GM18511 (cell line): ENCODE data around the gene KCNQ4.

Experiments
- ATAC-seq: cut with Tn5 transposase; IDR thresholded peaks from one replicate; pipeline ENCODE4 v1.9.1; 2021; ENCODE audit warnings: mild to moderate bottlenecking, moderate library complexity; ENCODE audit not compliant: unreplicated experiment

Gene KCNQ4

DNA sequence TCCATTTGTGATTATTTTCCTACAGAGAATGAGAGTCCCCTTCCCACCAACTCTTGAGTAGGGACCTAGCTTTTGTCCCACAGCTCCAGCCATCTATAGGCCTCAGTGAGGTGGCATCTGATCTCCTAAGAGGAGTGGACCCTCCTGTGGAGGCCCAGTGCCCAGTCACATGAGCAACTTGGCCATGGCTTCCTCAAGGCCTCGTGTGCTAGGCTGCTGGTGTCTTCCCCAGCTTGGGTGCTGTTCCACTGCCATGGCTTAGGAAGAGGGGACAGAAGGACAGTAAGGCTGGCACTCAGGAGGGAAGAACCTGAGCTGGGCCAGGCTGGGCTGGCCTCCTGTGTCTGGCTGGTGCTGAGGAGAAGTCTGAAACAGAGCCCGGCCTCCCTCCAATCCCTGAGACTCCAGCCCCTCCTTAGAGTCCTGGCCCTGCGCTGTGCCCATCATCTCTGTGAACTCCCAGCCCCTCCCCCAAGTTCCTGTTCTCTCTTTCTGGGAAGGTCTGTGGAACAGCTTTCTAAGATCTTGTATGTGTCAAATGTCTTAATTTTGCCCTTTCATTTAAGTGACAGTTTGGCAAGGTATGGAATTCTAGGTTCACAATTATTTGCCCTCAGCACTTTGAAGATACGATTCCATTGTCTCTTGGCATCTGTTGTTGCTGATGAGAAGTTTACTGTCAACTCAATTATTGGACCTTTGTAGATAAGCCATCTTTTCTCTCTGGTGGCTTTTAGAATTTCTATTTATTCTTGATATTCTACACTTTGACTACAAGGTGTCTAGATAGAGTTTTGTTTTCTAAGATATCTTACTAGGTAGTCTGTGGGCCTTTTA, 7.1 kb upstream of the KCNQ4 start:
- no peak for ATAC-seq

DNA sequence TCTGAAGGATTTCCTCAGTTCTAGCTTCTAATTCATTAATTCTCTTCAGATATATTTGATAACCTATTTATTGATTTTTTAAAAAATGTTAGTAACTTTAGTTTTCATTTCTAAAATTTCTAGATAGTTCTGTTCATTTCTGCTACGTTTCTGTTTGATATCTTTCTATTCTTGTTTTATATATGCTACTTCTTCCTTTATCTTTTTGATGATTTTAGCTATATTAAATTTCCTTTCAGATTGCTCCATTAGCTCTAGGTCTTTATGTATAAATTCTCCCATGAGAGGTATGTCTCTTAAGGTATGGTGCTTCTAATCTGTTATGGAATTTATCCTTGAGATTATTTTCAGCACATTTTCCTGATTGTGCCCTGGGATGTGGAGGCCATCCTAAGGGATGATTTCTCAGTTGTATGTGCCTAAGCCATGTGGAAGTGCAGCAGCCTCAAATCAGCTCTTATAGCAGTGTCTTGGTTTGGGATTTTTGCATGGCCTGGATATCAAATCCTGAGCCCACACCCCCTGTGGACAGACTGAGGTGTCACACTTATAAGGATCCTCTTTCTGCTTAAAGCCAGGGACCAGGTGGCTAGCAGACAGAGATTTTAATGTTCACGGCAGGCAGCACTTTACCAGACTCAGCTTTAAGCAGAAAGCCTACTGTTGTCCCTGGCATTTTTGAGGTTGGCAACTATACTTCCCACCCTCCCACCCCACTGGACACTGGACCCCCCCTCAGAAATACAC, 6.2 kb upstream of the KCNQ4 start:
- ATAC-seq, result no peak

DNA sequence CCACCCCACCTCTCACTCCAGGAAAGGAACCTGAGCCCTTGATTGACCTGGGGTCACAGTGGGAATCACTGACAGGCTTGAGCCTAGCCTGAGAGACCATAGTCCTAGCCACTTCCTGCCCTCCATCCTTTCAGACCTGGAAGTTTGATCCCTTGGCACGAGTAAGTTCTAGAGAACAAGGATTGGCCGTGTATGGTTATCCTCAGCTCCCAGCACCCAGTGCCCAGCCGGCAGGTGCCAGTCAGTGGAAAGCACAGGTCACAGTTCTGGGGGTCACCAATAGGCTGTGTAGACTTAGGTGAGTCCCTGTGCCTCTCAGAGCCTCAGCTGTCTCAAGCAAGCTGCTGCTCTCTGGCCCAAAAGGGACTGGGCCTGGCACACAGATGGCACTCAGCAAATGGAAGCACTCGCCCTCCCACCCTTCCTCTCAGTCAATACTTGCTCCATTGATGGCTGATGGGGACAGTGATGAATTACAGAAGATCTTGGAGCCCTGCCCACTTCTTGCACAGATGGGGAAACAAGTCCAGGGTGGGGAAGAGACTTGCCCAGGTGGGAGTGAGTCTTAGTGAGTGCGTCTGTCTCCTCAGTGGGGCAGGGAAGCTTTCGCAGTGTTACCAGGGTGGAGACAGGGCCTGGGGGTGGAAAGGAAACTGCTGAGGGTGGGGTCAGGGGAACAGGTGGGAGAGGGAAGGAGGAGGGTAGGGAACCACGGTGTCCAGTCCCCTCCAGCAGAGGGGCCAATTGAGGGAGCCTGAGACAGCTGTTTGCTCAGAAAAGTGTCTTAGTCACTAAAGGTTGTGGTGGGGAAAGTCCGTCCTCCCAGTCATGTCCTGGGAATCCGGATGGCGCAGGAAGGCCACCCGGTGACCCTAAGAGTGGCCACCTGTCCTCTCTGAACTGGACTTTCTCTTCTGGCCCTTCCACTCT, 2.6 kb upstream of the KCNQ4 start:
- ATAC-seq, result no peak

DNA sequence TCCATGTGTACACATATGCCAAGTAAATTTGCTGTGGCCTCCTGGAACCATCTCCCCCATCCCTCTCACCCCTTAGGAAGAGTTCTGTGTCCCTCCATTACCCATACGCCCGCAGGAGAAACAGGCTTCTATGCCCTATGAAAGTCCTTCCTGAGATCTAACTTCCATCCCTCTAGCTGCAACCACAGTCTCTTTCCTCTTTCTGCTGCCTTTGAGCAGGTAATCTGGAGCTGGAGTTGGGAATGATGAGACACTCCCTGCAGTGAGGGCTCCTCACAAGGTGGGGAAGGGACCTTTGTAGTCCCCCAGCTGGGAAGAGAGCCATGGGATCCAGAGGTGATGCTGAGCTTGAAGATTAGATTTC, 2.0 kb upstream of the KCNQ4 start:
- ATAC-seq, result no peak

DNA sequence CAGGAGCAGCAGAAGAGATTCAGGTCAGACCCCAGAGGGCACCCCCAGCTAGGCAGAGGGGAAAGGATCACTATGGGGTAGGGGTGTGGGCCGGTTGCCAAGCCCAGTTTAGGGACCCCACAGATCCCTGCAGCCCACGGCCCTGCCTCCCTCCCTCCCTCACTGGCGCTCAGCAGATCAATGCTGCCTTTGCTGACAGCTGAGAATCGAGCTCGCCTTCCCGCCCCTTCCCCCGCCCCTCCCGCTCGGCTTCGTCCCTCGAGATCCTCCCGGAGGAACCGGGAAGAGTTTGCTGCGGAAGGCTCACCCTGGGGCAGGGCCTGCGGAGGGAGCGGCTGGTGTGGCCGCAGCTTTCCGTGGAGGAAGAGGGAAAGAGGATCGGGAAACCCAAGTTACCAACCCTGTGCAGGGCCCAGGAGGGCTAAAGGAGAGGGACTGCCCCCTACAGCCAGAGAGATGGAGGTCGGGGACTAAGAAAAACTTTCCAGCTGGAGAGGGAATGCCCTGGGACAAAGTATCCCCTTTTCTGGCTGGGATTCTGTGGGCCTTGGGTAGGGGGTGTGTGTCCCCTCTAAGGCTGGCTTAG, 1.1 kb upstream of the KCNQ4 start:
- ATAC-seq, result no peak

DNA sequence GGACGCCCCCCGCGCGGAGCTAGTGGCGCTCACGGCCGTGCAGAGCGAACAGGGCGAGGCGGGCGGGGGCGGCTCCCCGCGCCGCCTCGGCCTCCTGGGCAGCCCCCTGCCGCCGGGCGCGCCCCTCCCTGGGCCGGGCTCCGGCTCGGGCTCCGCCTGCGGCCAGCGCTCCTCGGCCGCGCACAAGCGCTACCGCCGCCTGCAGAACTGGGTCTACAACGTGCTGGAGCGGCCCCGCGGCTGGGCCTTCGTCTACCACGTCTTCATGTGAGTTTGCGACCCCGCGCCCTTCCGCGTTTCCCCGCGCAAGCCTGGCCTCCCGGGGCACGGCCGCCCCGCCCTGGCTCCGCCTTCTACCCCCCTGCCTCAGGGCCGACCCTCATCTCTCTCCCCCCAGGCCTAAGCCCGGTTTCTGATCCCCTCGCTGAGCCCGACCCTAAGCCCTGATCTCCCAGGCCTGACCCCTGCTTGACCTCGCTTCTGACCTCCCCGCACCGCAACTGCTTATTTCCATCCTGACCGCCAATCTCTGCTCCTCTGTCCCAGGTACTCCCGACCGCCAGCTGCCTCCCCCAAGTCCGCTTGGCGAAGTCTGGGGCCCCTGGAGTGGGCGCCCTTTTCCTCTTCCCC, 669 bp downstream of the KCNQ4 start:
- no peak for ATAC-seq

DNA sequence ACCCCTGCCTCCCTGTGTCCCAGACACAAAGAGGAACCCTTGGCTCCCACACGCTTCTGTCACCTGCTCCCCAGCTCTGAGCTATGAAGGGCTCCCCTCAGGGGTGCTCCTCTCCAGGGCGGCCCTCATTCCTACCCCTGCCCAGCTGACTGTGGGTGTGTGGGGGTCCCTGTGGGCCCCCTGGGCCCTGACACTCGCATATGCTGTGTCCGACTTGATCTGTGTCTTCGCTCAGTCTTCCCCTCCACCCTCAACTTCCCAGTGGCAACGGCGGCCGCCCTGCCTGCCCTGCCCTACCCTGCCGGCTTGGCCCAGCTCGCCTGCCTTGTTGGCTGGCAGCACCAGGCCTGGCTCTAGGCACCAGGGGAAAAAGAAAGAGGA, 1.2 kb downstream of the KCNQ4 start:
- ATAC-seq, result no peak

DNA sequence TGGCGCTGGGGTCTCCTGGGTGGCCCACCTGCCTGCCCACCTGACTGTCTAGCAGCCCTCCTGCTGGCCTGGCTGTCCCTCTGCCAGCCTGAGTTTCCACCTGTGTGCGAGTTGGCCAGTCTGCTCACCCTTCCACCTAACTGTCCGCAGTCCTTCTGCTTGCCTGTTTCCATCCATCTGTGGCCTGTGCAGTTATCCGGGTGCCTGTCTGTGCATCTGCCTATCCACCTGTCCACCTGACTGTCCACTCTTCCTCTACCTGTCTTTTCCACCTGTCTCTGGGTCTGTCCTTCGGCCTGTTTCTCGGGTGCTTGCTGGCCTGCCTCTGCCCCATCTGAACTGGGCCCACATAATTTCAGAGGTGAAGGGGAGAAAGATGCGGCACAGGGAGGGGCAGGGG, 1.9 kb downstream of the KCNQ4 start:
- no peak for ATAC-seq

DNA sequence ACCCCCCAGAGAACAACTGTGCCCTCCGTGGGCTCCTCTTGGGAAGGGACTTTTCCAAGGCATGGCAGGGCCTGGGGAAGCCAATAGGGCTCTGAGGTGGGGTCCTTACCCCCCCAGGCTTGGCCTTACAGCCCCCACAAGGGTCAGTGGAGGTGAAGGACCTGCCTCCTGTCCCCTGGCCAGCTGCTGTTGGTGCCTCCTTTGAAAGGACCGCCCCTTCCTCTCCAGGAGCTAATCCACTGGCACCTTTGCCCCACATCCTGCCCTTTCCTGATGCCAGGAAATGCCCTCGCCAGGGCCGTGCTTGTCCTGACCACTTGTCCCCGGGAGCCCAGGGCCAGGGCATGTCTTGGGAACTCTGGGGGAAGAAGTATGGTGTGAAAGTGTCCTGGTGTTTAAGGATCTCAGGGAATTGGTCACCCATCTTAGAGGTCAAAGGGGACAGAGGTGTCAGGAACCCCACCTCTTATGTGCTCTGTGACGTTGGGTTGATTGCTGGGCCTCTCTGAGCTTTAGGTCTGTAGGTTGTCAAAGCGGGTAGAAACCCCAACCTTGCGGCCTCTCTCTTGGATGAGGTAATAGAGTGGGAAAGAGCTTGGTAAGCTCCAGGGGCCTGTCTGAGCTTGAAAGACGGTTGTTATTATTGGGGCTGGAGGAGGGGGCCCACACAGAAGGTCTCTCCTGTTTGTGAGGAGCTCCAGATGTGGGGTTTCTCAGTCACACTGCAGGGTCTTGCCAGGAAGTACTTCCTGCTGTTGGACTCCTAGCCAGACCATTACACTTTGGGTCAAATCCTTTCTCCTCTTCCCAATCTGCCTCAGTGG, 2.8 kb downstream of the KCNQ4 start:
- no peak for ATAC-seq

DNA sequence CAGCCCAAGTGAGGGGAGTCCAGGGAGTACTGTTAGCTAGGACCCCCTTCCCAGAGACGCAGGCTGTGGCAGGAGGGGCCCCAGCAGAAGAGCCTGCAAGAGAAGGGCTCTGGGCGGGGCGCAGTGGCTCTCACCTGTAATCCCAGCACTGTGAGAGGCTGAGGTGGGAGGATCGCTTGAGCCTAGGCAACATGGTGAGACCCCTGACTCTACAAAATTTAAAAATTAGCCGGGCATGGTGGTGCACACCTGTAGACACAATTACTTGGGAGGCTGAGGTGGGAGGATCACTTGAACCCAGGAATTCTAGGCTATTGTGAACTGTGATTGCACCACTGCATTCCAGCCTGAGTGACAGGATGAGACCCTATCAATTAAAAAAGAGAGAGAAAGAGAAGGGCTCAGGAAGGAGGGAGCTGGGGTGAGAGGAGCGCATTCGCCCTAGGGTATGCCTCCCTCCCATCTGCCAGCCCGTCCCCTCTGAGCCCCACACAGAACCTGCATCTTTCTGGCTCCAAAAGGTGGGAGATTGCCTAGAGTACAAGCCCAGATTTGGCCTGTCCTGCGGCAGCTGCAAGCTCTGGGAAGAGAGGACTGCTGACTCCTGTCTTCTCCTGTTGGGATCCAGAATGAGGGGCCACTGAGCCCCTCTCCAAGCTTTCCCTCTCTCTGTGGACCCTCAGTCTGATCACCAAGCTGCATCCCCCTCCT, 3.6 kb downstream of the KCNQ4 start:
- no peak for ATAC-seq

DNA sequence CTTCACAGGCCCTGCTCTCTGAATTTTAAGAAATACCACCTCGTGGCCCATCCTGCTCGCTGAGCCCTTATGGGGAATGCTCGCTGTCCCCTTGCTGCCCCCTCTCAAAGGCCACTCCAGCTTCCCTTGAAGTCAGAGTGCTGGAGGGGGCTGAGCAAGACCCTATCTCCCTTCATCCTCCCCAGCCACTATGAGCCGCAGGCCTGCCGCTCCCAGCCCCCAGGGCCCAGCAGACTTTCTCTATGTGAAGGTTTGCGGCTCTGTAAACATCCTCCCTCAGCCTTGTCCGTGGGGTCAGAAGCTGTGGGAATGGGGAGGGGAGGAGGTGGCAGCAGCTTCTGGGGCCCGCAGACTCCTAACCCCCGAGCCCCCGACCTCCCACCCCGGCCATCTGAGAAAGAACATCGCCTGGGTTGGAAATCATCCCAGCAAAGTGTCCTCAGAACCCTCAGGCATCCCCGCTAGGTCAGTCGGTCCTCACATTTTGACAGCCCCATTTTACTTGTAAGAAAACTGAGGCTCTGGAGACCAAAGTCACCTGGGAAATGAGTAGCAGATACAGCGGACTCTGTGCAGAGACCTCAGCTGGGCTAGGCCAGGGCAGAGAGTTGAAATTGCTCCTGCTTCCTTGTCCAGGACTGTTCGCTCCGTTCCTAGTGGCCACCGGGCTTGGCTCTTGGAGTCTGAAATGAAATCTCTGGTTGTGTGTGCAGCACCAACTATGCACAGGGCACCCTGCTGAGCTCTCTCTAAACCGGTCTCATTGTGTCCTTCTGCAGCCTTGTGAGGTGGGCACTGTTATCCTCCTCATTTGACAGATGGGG, 4.4 kb downstream of the KCNQ4 start:
- no peak for ATAC-seq

DNA sequence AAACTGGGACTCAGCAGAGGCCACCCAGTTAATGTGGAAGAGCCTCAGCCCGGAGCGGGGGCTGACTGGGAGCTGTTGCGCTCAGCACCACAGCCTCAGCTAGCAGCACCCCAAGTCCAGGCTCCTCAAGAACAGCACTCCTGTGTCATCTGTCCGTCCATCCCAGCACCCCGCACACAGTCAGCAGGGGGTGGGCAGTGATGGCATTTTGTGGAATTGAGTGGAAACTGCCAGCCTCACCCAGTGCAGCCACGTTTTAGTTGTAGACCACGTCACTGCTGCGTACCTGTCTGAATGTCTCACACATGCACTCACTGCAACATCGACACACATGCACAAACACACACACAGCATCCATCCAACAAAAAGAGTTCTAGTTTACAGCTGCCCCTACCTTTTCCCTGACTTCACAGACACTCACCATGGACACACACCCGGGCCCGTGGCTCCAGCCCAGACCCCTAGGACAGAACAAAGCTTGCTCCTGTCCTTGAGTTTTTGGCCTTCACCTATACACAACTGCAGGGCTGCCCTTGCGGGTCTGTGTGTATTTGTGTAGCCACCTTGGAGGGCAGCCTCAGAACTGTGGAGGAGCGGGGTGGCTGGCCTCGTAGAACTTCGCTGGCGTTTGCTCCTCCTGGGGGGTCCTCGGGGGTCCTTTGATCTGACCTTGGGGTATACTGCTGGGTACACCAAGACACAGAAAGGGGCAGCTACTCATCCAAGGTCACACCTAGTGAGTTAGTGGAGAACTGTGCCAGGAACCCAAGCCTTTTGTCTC, 5.2 kb downstream of the KCNQ4 start:
- no peak for ATAC-seq

DNA sequence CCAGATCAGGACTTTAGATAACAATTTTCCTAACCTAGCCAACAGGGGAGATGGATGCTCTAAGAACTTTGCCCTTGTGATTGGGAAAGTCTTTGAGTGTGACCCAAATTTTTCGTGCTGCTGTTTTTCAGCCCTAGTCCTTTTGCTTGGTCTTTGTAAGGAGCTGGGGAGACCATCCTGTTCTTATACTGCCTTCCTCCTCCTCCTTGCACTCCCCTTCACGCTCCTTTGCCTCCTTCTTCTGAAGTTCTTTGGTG, 5.7 kb downstream of the KCNQ4 start:
- ATAC-seq, result no peak

DNA sequence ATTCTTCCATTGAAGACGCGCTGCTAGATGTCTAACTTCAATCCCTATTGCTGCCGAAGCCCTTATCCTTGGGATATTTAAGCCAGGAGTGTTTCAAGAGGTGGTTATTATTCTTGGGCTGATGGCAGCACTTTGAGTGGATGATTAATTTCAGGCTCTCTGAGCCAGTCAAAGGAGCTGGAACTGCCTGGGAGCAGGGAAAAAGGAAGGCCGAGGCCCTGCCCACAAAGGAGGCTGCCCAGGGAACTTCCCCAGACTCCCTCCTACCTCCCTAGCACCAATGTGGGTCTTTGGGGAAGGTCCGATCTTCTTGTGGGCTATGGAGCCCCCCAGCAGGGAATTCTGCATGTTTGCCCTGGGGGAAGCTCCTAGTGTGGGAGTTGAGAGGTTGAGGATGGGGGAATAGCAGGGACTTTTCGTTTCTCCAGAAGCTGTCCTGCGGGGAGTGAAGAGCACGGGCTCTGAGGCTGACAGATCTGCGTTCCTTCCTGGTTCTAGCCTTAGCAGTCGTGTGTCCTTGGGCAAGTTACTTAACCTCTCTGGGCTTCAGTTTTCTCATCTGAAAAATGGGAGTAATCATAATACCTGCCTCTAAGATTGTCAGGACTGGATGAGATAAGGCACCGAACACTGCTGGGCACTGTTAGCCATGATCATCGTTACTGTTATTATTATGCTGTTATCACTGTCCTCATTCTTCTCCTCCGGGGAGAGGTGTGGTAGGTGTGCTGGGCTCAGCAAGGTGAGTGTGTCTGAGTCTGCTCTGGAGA, 6.3 kb downstream of the KCNQ4 start:
- no peak for ATAC-seq

DNA sequence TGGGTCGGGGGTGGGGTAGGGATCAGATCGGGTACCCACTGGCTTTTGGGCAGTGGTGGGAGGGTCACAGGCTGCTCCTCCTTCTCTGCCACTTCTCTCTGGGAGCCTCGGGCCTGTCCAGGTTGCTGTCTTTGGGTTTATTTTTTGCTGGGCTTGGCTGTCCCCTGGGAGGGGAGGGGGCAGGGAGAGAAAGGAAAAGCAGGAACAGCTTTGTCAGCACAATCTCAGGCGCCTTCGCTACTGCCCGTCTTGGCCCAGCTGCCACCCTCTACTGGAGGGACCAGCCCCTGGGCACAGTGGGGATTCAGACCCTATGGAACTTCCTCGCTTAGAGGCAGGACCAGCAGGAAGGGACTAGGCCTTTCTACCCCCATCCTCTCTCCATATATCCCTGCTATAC, 8.4 kb downstream of the KCNQ4 start:
- ATAC-seq, result no peak

DNA sequence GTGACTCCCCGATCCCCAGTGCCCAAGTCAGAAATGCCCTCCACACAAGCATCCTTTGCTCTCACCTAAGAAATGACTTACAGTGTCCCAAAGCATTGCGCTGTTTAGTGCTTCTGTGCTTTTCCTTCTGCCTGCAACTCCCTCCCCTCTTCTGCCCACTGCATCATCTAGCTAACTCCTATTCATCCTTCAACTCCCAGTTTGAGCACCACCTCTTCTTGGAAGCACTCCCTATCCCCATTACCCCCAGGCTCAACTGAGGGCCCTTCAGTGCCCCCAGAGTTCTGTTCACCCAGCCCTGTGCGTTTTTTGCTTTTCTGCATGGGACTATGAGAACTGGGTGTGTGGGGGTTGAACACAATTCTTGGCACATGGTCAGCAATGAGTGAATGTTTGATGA, 10.0 kb downstream of the KCNQ4 start:
- no peak for ATAC-seq

DNA sequence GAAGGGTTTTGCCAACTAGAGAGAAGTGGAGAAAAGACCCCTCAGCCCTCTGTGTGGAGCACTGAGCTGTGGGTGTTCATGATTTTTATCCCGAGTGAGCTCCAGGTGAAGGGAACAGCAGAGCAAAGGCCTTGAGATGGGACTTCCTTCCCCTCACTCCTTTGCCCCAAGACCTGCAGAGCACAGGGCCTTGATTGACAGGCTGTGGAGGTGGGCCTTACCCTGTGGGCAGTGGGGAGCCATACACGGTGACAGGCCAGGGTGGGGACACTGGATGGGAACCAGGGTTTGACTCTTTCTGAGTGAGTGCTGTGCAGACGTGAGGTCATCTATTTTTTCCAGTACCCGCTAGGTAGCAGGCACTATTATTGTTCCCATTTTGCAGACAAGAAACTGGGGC, 10.5 kb downstream of the KCNQ4 start:
- no peak for ATAC-seq
